Measurements from ENCODE around the gene COL4A1.

COL4A1 gene

DNA sequence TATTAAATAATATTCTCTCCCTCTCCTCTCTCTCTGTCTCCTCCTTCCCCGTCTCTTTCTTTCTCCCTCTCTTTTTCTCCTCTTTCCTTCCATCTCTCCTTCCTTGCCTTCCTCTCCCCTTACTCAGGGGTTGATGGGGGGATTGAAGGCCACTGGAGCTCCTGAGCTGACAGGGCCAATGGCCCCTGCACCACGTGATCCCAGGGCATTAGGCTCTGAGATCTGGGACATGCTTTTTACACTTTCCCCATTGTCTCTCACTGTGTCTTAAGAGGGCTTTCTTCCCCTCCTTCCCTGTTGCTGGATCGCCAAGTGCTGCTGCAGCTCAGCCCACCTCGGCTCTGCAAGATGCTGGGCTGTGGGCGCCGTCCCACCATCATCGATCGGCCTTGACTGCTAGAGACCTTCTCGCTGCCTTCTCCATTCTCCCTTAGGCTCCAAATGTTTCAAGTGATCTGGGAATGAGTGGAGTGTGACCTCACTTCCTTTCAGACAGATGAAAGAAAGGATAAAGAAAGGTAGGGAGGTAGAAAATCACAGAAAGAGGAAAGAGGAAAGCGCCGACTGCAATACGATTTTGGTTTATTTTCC, 42.2 kb downstream of the COL4A1 start:
- Histone ChIP-seq H4K20me1 (ENCODE audit: insufficient read depth, low read length, poor library complexity, severe bottlenecking) (no peaks in the 10 kb centered on the region), H3K27me3 (ENCODE audit: insufficient read depth, low read length, poor library complexity, severe bottlenecking) (no peaks in the 10 kb centered on the region), H3K4me2 (ENCODE audit: low read depth, low read length, poor library complexity, severe bottlenecking) (no peak overlapping the region), H3K79me2 (ENCODE audit: insufficient read depth, low read length) (no peaks in the 10 kb centered on the region), H3K4me3 (ENCODE audit: low read length, poor library complexity, severe bottlenecking) (no peak overlapping the region), H2AFZ (ENCODE audit: low read length) (no peak overlapping the region), H3K9ac (ENCODE audit: low read depth, low read length, poor library complexity, severe bottlenecking) (no peak overlapping the region), H3K4me1 (ENCODE audit: insufficient read depth, low read length, poor library complexity, severe bottlenecking) (no peaks in the 10 kb centered on the region), H3K36me3 (ENCODE audit: insufficient read depth, low read length) (no peaks in the 10 kb centered on the region), H3K9me3 (ENCODE audit: insufficient read depth, low read depth, low read length) (no peaks in the 10 kb centered on the region), H3F3A (ENCODE audit: low read depth) (no peaks in the 10 kb centered on the region), H3K9me2 (replicated peaks; ENCODE audit: low read depth, low read length) (no peaks in the 10 kb centered on the region)
- no peak for TF ChIP-seq EZH2phosphoT487 (IDR thresholded peaks at IDR 0.05; ENCODE audit: borderline replicate concordance)
- TF ChIP-seq, protein P1, sequence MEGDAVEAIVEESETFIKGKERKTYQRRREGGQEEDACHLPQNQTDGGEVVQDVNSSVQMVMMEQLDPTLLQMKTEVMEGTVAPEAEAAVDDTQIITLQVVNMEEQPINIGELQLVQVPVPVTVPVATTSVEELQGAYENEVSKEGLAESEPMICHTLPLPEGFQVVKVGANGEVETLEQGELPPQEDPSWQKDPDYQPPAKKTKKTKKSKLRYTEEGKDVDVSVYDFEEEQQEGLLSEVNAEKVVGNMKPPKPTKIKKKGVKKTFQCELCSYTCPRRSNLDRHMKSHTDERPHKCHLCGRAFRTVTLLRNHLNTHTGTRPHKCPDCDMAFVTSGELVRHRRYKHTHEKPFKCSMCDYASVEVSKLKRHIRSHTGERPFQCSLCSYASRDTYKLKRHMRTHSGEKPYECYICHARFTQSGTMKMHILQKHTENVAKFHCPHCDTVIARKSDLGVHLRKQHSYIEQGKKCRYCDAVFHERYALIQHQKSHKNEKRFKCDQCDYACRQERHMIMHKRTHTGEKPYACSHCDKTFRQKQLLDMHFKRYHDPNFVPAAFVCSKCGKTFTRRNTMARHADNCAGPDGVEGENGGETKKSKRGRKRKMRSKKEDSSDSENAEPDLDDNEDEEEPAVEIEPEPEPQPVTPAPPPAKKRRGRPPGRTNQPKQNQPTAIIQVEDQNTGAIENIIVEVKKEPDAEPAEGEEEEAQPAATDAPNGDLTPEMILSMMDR (conservative IDR thresholded peaks at IDR 0.05; ENCODE audit: low read length): no peak

GRCh38 chr13:110263888-110264287, 43.1 kb downstream of the COL4A1 start:
- no peak for TF ChIP-seq EZH2phosphoT487 (IDR thresholded peaks at IDR 0.05; ENCODE audit: borderline replicate concordance)
- TF ChIP-seq, protein P1 (conservative IDR thresholded peaks at IDR 0.05; ENCODE audit: low read length): no peak
- H2AFZ ChIP-seq (ENCODE audit: low read length): no peak overlapping the region
- H3K9ac ChIP-seq (ENCODE audit: low read depth, low read length, poor library complexity, severe bottlenecking): no peak overlapping the region
- H3K4me1 ChIP-seq (ENCODE audit: insufficient read depth, low read length, poor library complexity, severe bottlenecking): no peaks in the 10 kb centered on the region
- H3K27me3 ChIP-seq (ENCODE audit: insufficient read depth, low read length, poor library complexity, severe bottlenecking): no peaks in the 10 kb centered on the region
- no peak overlapping the region for H3K4me2 ChIP-seq (ENCODE audit: low read depth, low read length, poor library complexity, severe bottlenecking)
- no peak overlapping the region for H3K4me3 ChIP-seq (ENCODE audit: low read length, poor library complexity, severe bottlenecking)
- no peaks in the 10 kb centered on the region for H3K36me3 ChIP-seq (ENCODE audit: insufficient read depth, low read length)
- no peaks in the 10 kb centered on the region for H3K9me3 ChIP-seq (ENCODE audit: insufficient read depth, low read depth, low read length)
- no peaks in the 10 kb centered on the region for H3F3A ChIP-seq (ENCODE audit: low read depth)
- H3K9me2 ChIP-seq (replicated peaks; ENCODE audit: low read depth, low read length): no peaks in the 10 kb centered on the region
- no peaks in the 10 kb centered on the region for H4K20me1 ChIP-seq (ENCODE audit: insufficient read depth, low read length, poor library complexity, severe bottlenecking)
- no peaks in the 10 kb centered on the region for H3K79me2 ChIP-seq (ENCODE audit: insufficient read depth, low read length)

GRCh38 chr13:110263404-110263803, 43.6 kb downstream of the COL4A1 start:
- Histone ChIP-seq H3K9ac (ENCODE audit: low read depth, low read length, poor library complexity, severe bottlenecking) (no peak overlapping the region), H3K4me2 (ENCODE audit: low read depth, low read length, poor library complexity, severe bottlenecking) (no peak overlapping the region), H3K4me1 (ENCODE audit: insufficient read depth, low read length, poor library complexity, severe bottlenecking) (no peaks in the 10 kb centered on the region), H3F3A (ENCODE audit: low read depth) (no peaks in the 10 kb centered on the region), H3K9me3 (ENCODE audit: insufficient read depth, low read depth, low read length) (no peaks in the 10 kb centered on the region), H3K4me3 (ENCODE audit: low read length, poor library complexity, severe bottlenecking) (no peak overlapping the region), H3K27me3 (ENCODE audit: insufficient read depth, low read length, poor library complexity, severe bottlenecking) (no peaks in the 10 kb centered on the region), H3K79me2 (ENCODE audit: insufficient read depth, low read length) (no peaks in the 10 kb centered on the region), H3K9me2 (replicated peaks; ENCODE audit: low read depth, low read length) (no peaks in the 10 kb centered on the region), H4K20me1 (ENCODE audit: insufficient read depth, low read length, poor library complexity, severe bottlenecking) (no peaks in the 10 kb centered on the region), H2AFZ (ENCODE audit: low read length) (no peak overlapping the region), H3K36me3 (ENCODE audit: insufficient read depth, low read length) (no peaks in the 10 kb centered on the region)
- TF ChIP-seq EZH2phosphoT487 (IDR thresholded peaks at IDR 0.05; ENCODE audit: borderline replicate concordance): no peak
- TF ChIP-seq, protein P1 (conservative IDR thresholded peaks at IDR 0.05; ENCODE audit: low read length): no peak

Data from Loucy (cell line).